Parathyroid adenoma (tissue), 2 donors: ENCODE data around the gene PCARE.

Experiments
- H2AFZ ChIP-seq: fragments of 300-600 bp; sonication (generic); one replicate; pipeline ENCODE4 v1.7.0; 2017; ENCODE audit warnings: antibody characterized with exemption, mild to moderate bottlenecking
- H3K27ac ChIP-seq: fragments of 300-600 bp; sonication (generic); one replicate; pipeline ENCODE4 v1.7.0; 2017
- H3K27me3 ChIP-seq: fragments of 300-600 bp; sonication (generic); one replicate; pipeline ENCODE4 v1.7.0; 2017; ENCODE audit warnings: low read length; ENCODE audit not compliant: control insufficient read depth, insufficient read depth
- H3K36me3 ChIP-seq: fragments of 300-600 bp; sonication (generic); one replicate; pipeline ENCODE4 v1.7.0; 2017; ENCODE audit warnings: low read length; ENCODE audit not compliant: control insufficient read depth, insufficient read depth
- H3K4me1 ChIP-seq: fragments of 300-600 bp; sonication (generic); one replicate; pipeline ENCODE4 v1.7.0; 2017; ENCODE audit warnings: control low read depth
- H3K4me2 ChIP-seq: fragments of 300-600 bp; sonication (generic); one replicate; pipeline ENCODE4 v1.7.0; 2017; ENCODE audit warnings: low read length
- H3K4me3 ChIP-seq: fragments of 300-600 bp; sonication (generic); one replicate; pipeline ENCODE4 v1.7.0; 2017; ENCODE audit warnings: low read depth, low read length
- H3K79me2 ChIP-seq: fragments of 300-600 bp; sonication (generic); one replicate; pipeline ENCODE4 v1.7.0; 2017; ENCODE audit warnings: control low read depth
- H3K9ac ChIP-seq: fragments of 300-600 bp; sonication (generic); one replicate; pipeline ENCODE4 v1.7.0; 2017; ENCODE audit warnings: mild to moderate bottlenecking
- H3K9me3 ChIP-seq: fragments of 300-600 bp; sonication (generic); one replicate; pipeline ENCODE4 v1.7.0; 2017; ENCODE audit warnings: low read length; ENCODE audit not compliant: control insufficient read depth
- TF ChIP-seq, protein P1 (sequence below): fragments of 300-600 bp; sonication (generic); IDR thresholded peaks from one replicate; pipeline ENCODE4 v1.7.0; 2017; ENCODE audit warnings: antibody characterized with exemption, mild to moderate bottlenecking
- donor health status: primary hyperparathyroidism.

Gene PCARE

DNA sequence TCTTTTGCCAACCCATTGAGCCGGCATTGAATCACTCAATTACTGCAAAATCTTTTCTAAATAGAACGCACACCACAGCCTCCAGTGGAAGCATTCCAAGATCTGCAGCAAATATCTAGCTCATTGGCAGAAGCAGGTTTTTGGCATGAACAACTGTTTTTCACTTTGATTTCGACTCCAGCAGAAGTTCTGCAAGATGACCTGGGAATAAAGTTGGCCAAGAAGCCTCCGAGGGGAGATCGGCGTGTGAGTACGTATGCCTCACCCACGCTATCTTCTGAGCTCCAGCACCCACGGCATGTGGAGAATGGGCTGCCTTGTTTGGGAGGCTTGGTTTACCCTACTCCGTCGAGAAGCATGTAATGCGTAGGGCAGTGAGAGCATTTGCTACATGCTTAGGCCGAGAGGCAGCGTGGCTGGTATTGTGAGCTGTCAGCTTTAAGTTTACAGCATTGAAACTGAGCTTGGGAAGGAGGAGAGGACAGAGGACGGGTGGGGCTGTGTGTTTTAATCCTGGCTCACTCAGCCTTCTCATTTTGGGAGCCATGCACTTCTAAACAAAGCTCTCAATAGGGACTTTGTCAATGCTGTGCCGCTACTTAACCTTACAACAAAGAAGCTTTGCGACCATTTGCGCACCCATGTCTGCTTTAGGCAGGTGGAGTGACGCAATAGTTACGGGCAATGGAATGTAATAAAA lies 10.5 kb downstream of the PCARE start:
- Histone ChIP-seq H3K4me2 (no peak overlapping the region), H3K4me1 (no peaks in the 10 kb centered on the region), H3K9me3 (no peaks in the 10 kb centered on the region), H3K9ac (no peak overlapping the region), H3K79me2 (no peaks in the 10 kb centered on the region), H3K27ac (no peak overlapping the region), H2AFZ (no peak overlapping the region), H3K4me3 (no peak overlapping the region), H3K27me3 (no peaks in the 10 kb centered on the region), H3K36me3 (no peaks in the 10 kb centered on the region)
- TF ChIP-seq, protein P1, sequence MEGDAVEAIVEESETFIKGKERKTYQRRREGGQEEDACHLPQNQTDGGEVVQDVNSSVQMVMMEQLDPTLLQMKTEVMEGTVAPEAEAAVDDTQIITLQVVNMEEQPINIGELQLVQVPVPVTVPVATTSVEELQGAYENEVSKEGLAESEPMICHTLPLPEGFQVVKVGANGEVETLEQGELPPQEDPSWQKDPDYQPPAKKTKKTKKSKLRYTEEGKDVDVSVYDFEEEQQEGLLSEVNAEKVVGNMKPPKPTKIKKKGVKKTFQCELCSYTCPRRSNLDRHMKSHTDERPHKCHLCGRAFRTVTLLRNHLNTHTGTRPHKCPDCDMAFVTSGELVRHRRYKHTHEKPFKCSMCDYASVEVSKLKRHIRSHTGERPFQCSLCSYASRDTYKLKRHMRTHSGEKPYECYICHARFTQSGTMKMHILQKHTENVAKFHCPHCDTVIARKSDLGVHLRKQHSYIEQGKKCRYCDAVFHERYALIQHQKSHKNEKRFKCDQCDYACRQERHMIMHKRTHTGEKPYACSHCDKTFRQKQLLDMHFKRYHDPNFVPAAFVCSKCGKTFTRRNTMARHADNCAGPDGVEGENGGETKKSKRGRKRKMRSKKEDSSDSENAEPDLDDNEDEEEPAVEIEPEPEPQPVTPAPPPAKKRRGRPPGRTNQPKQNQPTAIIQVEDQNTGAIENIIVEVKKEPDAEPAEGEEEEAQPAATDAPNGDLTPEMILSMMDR, result no peak

DNA sequence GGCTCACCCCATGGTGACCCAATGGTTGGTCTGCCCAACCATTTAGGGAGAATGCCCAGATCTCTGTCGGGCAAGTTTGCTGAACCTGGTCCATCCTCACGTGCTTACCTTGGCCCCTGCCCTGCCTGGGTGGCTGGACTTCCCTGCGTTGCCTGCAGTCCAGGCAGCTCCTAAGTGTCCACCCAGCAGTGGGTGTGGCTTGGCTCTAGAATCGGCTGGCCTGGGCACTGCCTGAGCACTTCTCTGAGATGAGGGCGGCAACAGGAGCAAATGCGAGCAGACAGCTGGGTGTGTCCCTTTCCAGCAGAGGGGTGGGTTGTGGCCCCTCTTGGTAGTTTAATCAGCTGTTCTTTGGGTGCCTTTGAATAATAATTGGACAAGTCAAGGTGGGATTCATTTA lies 11.3 kb downstream of the PCARE start:
- no peak overlapping the region for H3K4me3 ChIP-seq
- no peaks in the 10 kb centered on the region for H3K79me2 ChIP-seq
- H3K4me2 ChIP-seq, result no peak overlapping the region
- H3K36me3 ChIP-seq, result no peaks in the 10 kb centered on the region
- TF ChIP-seq, protein P1, result no peak
- no peak overlapping the region for H3K27ac ChIP-seq
- no peak overlapping the region for H3K9ac ChIP-seq
- H3K4me1 ChIP-seq, result no peaks in the 10 kb centered on the region
- no peaks in the 10 kb centered on the region for H3K27me3 ChIP-seq
- no peak overlapping the region for H2AFZ ChIP-seq
- no peaks in the 10 kb centered on the region for H3K9me3 ChIP-seq

DNA sequence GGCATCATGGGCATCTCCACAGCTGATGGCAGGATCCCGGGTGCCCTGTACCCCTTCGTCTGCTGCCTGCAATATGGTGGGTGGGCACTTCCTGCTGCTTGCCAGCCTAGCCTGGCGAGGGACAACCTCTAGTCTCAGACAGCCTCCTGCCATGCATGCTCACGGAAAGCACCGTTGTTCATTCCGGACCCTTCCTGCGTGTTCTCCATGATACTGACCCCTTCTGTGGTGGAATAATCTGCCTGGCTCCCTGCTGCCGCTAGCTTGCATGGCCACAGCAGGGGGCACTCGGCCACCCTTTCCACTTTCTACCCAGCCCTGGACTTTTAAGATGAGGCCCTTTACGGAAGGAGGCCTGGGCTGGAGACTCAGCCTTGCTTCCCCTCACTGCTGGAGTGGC lies 12.0 kb downstream of the PCARE start:
- Histone ChIP-seq H3K9ac (no peak overlapping the region), H2AFZ (no peak overlapping the region), H3K4me2 (no peak overlapping the region), H3K36me3 (no peaks in the 10 kb centered on the region), H3K9me3 (no peaks in the 10 kb centered on the region), H3K4me1 (no peaks in the 10 kb centered on the region), H3K79me2 (no peaks in the 10 kb centered on the region), H3K27me3 (no peaks in the 10 kb centered on the region), H3K4me3 (no peak overlapping the region), H3K27ac (no peak overlapping the region)
- TF ChIP-seq, protein P1, result no peak

DNA sequence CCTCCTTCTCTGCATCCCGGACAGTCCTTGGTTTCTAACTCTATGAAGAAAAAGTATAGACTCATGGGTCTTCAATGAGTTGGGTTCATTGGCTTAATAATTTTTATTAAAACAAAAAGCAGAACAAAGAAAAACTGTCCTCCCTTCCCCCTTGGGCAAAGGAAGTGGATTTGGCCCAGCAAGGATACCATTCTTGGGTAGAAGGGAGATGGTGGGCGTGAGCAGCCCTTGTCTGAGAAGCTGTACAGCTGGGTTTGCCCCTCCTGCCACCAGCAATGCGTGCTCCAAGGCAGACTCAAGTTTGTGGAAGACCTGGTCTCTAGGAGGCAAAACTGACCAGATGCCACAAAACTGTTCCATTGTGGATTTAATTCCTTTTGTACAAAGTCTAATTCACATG lies 12.7 kb downstream of the PCARE start:
- TF ChIP-seq, protein P1, result no peak
- no peaks in the 10 kb centered on the region for H3K4me1 ChIP-seq
- H3K36me3 ChIP-seq, result no peaks in the 10 kb centered on the region
- H3K9me3 ChIP-seq, result no peaks in the 10 kb centered on the region
- no peak overlapping the region for H3K4me3 ChIP-seq
- H3K4me2 ChIP-seq, result no peak overlapping the region
- no peak overlapping the region for H3K27ac ChIP-seq
- no peak overlapping the region for H2AFZ ChIP-seq
- no peak overlapping the region for H3K9ac ChIP-seq
- H3K79me2 ChIP-seq, result no peaks in the 10 kb centered on the region
- no peaks in the 10 kb centered on the region for H3K27me3 ChIP-seq

DNA sequence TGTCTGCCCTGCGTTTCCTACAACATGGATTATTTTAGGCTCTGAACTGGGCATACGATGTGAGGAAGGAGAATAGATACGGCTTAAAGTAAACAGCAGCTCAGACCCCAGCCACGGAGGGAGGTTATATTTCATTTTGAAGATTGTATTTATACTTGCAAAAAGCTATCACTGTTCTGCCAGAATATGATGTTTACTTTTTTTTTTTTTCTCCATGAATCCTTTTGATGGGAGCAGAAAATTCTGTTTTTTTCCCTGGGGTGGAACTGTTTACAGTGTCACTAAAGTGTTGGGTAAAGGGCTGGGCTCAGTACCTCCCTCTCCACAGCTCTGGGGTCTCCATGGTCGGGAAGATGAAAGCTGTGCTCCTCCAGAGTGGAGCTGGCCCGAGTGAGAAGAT lies 13.1 kb downstream of the PCARE start:
- no peak overlapping the region for H3K27ac ChIP-seq
- H3K27me3 ChIP-seq, result no peaks in the 10 kb centered on the region
- TF ChIP-seq, protein P1, result no peak
- H3K79me2 ChIP-seq, result no peaks in the 10 kb centered on the region
- no peak overlapping the region for H3K4me2 ChIP-seq
- H2AFZ ChIP-seq, result no peak overlapping the region
- H3K4me3 ChIP-seq, result no peak overlapping the region
- H3K9me3 ChIP-seq, result no peaks in the 10 kb centered on the region
- H3K9ac ChIP-seq, result no peak overlapping the region
- no peaks in the 10 kb centered on the region for H3K4me1 ChIP-seq
- no peaks in the 10 kb centered on the region for H3K36me3 ChIP-seq
